Sigmoid colon (tissue), 7 donors: Measurements from ENCODE around the gene CLEC16A. TPM values are rescaled to one million over a fixed set of nuclear protein-coding genes. Genes with fewer than 3 reads are reported as not detected.
"Not testable (repeated sequence)": the region's sequence is repeated elsewhere in the genome, so short reads cannot be mapped to it uniquely, and the experiment has no call there.

Experiments
- DNase-seq: peaks from one replicate; pipeline ENCODE4 v3.0.0-alpha.2; 2019
- H3K27ac ChIP-seq, 4 donors: fragments of 200-600 bp; sonication (generic); one replicate each; pipeline ENCODE4 v1.5.1; 2016 to 2019; ENCODE audit warnings: mild to moderate bottlenecking in 1 of 4
- H3K27me3 ChIP-seq, 3 donors: fragments of 200-600 bp; sonication (generic); one replicate each; pipeline ENCODE4 v1.5.1; 2019; ENCODE audit warnings: mild to moderate bottlenecking in 1 of 3
- H3K36me3 ChIP-seq, 4 donors: fragments of 200-600 bp; sonication (generic); one replicate each; pipeline ENCODE4 v1.5.1; 2016 to 2019
- H3K4me1 ChIP-seq, 4 donors: fragments of 200-600 bp; sonication (generic); one replicate each; pipeline ENCODE4 v1.5.1; 2017 to 2019
- H3K4me3 ChIP-seq, 4 donors: fragments of 200-600 bp; sonication (generic); one replicate each; pipeline ENCODE4 v1.5.1; 2017 to 2019; ENCODE audit warnings: mild to moderate bottlenecking in 2 of 4, moderate library complexity in 1 of 4
- H3K9me3 ChIP-seq, 4 donors: fragments of 200-600 bp in 3 of 4; sonication (generic) in 3 of 4; one replicate each; pipeline versions ENCODE4 v1.5.1 to v1.6.1; 2013 to 2019
- CTCF ChIP-seq, 4 experiments: fragments of 450-650 bp in 3 of 4; fragments of 200-600 bp in 1 of 4; IDR thresholded peaks; one replicate each; pipeline ENCODE4 v1.5.1; 2016 to 2019; ENCODE audit warnings: antibody characterized with exemption in 4 of 4, mild to moderate bottlenecking in 3 of 4, moderate library complexity in 2 of 4
- EP300 ChIP-seq, 4 donors: sonication (generic); formaldehyde crosslinking; IDR thresholded peaks; one replicate each; pipeline ENCODE4 v1.6.1; 2017; ENCODE audit warnings: antibody characterized with exemption in 4 of 4
- POLR2A ChIP-seq, 2 donors: fragments of 450-650 bp; IDR thresholded peaks; one replicate each; pipeline ENCODE4 v1.6.1; 2016; ENCODE audit warnings: antibody characterized with exemption in 2 of 2, mild to moderate bottlenecking in 2 of 2, moderate library complexity in 2 of 2
- POLR2AphosphoS5 ChIP-seq, 4 donors: sonication (generic); formaldehyde crosslinking; IDR thresholded peaks; one replicate each; pipeline ENCODE4 v1.6.1; 2017; ENCODE audit warnings: antibody characterized with exemption in 4 of 4
- WGBS, 2 donors: extraction: QIAGEN DNeasy Blood & Tissue Kit; methylation state at CpG; one replicate each; pipeline ENCODE4 v1.1.7; 2013; 5-methylcytosine and 5-hydroxymethylcytosine counted together
- intact Hi-C: fragments of 100-400 bp; cut with DNase I; formaldehyde crosslinking; loops from one replicate; pipeline ENCODE4 v1.15.1; 2023
- polyA plus RNA-seq, 3 donors: library from polyadenylated mRNA; stranded (reverse); fragments of 200-250 nt; gene quantifications; one replicate each; pipeline ENCODE4 v1.2.3, GENCODE V29; 2013
- total RNA-seq, 4 donors: library from RNA; depleted of rRNA; stranded (reverse); fragments of >200 nt; gene quantifications; one replicate each; pipeline ENCODE4 v1.1.0, GENCODE V29; 2016
- donor health status: healthy with polysubstance abuse.
- donor health status: Bipolar disorder and iron deficiency.
- donor health status: healthy.

CLEC16A gene
- total and polyA plus RNA-seq, 7 donors: 9.6 to 35.2 (median 24.6) TPM

GRCh38 chr16:11100239-11100750 is 155.9 kb downstream of the CLEC16A start:
- intact Hi-C loops: loop anchor here (1.0 kb wide), 1 partner anchor 22 kb away; no protein-coding TSS in a partner anchor
- Histone ChIP-seq H3K27me3 (no peaks in the 10 kb centered on the region), H3K36me3 (no peaks in the 10 kb centered on the region), H3K4me3 (no peak overlapping the region), H3K4me1 (peaks cover 0 to 52% (median 50%) of the 10 kb centered on the region in 4 donors), H3K27ac (peak overlapping the region; percentile 76 to 81 (median 80)), H3K9me3 (no peaks in the 10 kb centered on the region)
- 67 to 72% methylated on average over 6 of the region's 6 CpGs for WGBS, 2 donors
- TF ChIP-seq CTCF (IDR thresholded peaks at IDR 0.05): peak in 3 of 4 experiments; percentile 24 to 52 (median 41)
- no peak for TF ChIP-seq EP300 (IDR thresholded peaks at IDR 0.05)
- peak; percentile 38 to 75 (median 68) for TF ChIP-seq POLR2AphosphoS5 (IDR thresholded peaks at IDR 0.05)
- TF ChIP-seq POLR2A (IDR thresholded peaks at IDR 0.05): no peak
- peak; percentile 92 for DNase-seq

GRCh38 chr16:11101283-11101682 is 156.9 kb downstream of the CLEC16A start:
- Histone ChIP-seq H3K4me1 (peaks cover 0 to 54% (median 51%) of the 10 kb centered on the region in 4 donors), H3K36me3 (no peaks in the 10 kb centered on the region), H3K4me3 (no peak overlapping the region), H3K9me3 (no peaks in the 10 kb centered on the region), H3K27ac (peak overlapping the region; percentile 76 to 81 (median 80)), H3K27me3 (no peaks in the 10 kb centered on the region)
- DNase-seq: no peak
- no peak for TF ChIP-seq CTCF (IDR thresholded peaks at IDR 0.05)
- no peak for TF ChIP-seq EP300 (IDR thresholded peaks at IDR 0.05)
- no peak for TF ChIP-seq POLR2A (IDR thresholded peaks at IDR 0.05)
- no peak for TF ChIP-seq POLR2AphosphoS5 (IDR thresholded peaks at IDR 0.05)
- WGBS, 2 donors: 85 to 90% methylated on average over 6 of the region's 6 CpGs
- intact Hi-C loops: no loop called here

- intact Hi-C loops: no loop called here
- WGBS, 2 donors: 27 to 74% methylated on average over 9 of the region's 9 CpGs
- peaks cover 0 to 57% (median 55%) of the 10 kb centered on the region in 4 donors for H3K4me1 ChIP-seq
- H3K27ac ChIP-seq: peak overlapping the region in 3 of 4 donors; percentile 79 to 81 (median 80)
- H3K27me3 ChIP-seq: no peaks in the 10 kb centered on the region
- DNase-seq: no peak
- H3K4me3 ChIP-seq: no peak overlapping the region
- no peak for TF ChIP-seq EP300 (IDR thresholded peaks at IDR 0.05)
- no peak for TF ChIP-seq CTCF (IDR thresholded peaks at IDR 0.05)
- TF ChIP-seq POLR2A (IDR thresholded peaks at IDR 0.05): no peak
- no peak for TF ChIP-seq POLR2AphosphoS5 (IDR thresholded peaks at IDR 0.05)
- no peaks in the 10 kb centered on the region for H3K36me3 ChIP-seq
- H3K9me3 ChIP-seq: no peaks in the 10 kb centered on the region
Measured at GRCh38 chr16:11101695-11102522, 157.5 kb downstream of the CLEC16A start.

GRCh38 chr16:11102523-11102898 is 158.1 kb downstream of the CLEC16A start:
- 31 to 68% methylated on average over 3 of the region's 3 CpGs for WGBS, 2 donors
- H3K4me1 ChIP-seq: peaks cover 0 to 63% (median 60%) of the 10 kb centered on the region in 4 donors
- no peaks in the 10 kb centered on the region for H3K36me3 ChIP-seq
- H3K4me3 ChIP-seq: no peak overlapping the region
- H3K9me3 ChIP-seq: no peaks in the 10 kb centered on the region
- intact Hi-C loops: no loop called here
- H3K27me3 ChIP-seq: no peaks in the 10 kb centered on the region
- TF ChIP-seq EP300 (IDR thresholded peaks at IDR 0.05) (no peak), CTCF (IDR thresholded peaks at IDR 0.05) (no peak)
- no peak for DNase-seq
- peak overlapping the region in 2 of 4 donors; percentile 80 to 81 for H3K27ac ChIP-seq

GRCh38 chr16:11103301-11103700 is 158.9 kb downstream of the CLEC16A start:
- 95 to 97% methylated on average over 5 of the region's 5 CpGs for WGBS, 2 donors

More at GRCh38 chr16:11103301-11103700, 158.9 kb downstream of the CLEC16A start:
- DNase-seq, H3K36me3 ChIP-seq, H3K9me3 ChIP-seq, H3K27me3 ChIP-seq, intact Hi-C loops, H3K4me3 ChIP-seq: not testable (repeated sequence)
- H3K27ac ChIP-seq: peak overlapping the region in 1 of 4 donors; percentile 81
- peaks cover 0 to 69% (median 62%) of the 10 kb centered on the region in 4 donors for H3K4me1 ChIP-seq
